Germinal center (tissue), 1 donor: Measurements from ENCODE around the gene INSM1.
"Not testable (repeated sequence)": the region's sequence is repeated elsewhere in the genome, so short reads cannot be mapped to it uniquely, and the experiment has no call there.

Source experiments
- DNase-seq: peaks from one replicate; pipeline ENCODE4 v3.0.0; 2012; ENCODE audit warnings: mixed read lengths, low spot score

INSM1 gene, protein sequence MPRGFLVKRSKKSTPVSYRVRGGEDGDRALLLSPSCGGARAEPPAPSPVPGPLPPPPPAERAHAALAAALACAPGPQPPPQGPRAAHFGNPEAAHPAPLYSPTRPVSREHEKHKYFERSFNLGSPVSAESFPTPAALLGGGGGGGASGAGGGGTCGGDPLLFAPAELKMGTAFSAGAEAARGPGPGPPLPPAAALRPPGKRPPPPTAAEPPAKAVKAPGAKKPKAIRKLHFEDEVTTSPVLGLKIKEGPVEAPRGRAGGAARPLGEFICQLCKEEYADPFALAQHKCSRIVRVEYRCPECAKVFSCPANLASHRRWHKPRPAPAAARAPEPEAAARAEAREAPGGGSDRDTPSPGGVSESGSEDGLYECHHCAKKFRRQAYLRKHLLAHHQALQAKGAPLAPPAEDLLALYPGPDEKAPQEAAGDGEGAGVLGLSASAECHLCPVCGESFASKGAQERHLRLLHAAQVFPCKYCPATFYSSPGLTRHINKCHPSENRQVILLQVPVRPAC

GRCh38 chr20:20367575-20368417 is at the start of gene INSM1:
INSM1 (plus strand) TSS chr20:20368104; CDS start chr20:20368268, 164 bp downstream.
- peak; percentile 57 for DNase-seq

DNA sequence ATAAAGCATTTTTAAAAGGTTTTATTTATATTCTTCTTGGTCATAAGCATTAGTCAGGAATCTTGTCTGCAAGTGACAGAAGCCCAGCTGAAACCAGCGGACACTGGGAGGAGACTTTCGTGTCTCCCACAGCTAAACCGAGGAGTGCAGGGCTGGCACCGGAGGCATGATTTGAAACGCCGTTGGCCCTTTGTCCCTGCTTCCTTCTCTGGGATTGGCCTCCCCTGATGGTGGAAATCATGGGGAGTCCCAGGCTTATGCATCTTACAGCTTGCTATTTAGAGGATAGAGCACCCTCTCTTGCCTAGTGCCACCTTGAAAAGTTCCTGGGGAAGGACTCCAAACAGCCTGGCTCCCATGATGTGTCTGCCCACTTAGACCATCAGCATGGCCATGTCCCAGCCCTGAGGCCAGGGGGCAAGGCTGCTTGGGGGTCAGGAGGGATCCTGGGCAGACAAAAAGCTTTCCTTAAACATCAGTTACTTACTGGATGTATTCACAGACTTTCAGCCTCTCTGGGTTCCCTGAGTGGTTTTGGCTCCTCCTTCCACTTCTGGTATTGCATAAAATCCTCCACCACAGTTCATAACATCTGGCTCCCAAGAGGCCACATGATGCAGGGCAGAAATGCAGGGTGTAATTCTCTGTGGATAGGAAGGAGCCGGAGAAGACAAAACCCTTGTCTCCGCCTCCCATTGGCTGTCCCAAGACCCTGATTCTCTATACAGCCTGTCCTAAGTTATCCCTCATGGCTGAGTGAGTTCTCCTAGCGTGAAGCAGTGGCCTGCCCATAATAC is 49.3 kb upstream of the INSM1 start:
- no peak for DNase-seq

DNA sequence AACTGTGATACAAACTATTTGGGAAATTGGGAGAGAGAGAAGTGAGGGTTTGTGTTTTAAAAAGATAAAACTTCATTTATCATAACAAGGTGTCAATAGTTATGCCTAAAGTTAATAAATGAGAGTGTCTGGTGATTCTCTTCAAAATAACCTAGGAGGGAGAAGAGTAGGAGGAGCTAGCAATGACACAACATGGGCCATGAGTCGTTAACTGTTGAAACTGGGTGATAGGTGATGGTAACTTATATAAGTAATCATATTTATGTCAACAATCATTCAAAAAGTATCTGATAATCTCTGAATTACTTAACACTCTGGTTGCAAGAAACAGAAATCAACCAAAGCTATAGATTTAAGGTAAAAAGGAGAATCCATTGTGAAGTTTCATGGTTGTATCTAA is 46.8 kb upstream of the INSM1 start:
- no peak for DNase-seq

GRCh38 chr20:20321917-20322316 is 46.0 kb upstream of the INSM1 start:
- no peak for DNase-seq

GRCh38 chr20:20322912-20323311 is 45.0 kb upstream of the INSM1 start:
- DNase-seq, result no peak

DNA sequence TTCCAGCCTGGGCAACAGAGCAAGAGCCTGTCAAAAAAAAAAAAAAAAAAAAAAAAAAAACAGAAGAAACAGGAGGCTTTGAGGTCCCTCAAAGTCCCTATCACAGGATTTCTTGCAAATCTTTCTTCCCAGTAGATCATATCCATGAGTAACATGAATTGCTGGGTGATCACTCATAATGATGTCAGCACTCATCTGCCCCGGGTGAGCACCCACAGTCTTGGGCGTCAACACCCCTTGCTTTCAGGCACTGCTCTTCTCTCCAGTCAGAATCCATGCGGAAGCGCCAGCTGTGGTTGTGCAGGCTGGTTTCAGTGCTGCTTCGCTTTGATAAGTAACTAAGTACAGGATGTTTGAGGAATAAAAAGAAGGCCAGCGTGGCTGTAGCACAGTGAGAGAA is 40.2 kb upstream of the INSM1 start:
- DNase-seq, result no peak

- DNase-seq, result no peak
Observed at GRCh38 chr20:20329564-20329963, 38.3 kb upstream of the INSM1 start.

DNA sequence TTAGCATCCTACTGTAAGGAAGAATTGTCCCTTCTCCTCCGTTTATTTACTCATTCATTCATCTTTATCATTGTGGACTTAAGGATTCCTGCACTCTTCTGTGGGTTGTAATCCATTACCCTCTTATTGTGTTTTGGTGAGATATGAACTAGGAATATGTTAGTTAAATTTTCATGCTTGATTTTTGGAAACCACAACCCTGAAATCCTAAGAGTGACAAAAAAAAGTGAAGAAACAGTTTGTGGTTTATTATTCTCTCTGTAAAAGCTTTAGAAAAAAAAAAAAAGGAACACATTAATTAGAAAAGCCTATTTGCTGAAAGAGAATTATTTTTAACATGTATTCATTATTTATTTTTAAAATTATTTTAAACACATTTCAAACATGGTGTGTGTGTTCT is 36.7 kb upstream of the INSM1 start:
- DNase-seq, result no peak

DNA sequence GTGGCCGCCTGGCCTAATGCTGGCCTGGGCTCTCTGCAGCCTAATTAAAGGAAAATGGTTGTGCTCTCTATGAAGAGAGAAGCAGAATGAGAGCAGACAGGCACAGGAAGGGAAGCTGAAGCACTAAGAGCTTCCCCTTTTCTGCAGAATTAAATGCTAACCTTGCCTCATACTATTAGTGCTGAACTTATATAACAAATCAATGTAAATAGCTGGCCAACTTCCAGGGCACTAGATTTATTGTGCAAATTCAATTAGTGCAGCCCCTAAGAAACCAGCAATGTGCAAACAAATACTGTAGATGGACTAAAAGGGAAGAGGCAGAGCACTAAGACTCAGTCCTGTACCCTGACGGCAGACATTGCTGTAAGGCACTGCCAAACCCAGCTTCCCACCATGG is 36.1 kb upstream of the INSM1 start:
- DNase-seq, result no peak

DNA sequence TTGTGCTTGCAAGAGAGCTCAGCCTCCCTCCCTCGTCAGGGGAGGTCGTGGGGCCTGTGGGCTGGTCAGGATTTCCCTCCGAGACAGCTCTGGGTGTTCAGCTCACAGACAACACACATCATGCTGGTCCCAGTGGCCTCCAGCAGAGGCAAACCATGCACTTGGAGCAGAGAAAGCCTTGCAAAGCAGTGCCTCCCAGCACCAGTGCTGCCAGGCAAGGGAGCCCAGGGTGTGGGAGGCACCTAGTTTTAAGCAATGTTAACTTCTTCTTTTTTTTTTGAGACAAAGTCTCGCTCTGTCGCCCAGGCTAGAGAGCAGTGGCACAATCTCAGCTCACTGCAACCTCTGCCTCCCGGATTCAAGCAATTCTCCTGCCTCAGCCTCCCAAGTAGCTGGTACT is 34.0 kb upstream of the INSM1 start:
- no peak for DNase-seq

DNA sequence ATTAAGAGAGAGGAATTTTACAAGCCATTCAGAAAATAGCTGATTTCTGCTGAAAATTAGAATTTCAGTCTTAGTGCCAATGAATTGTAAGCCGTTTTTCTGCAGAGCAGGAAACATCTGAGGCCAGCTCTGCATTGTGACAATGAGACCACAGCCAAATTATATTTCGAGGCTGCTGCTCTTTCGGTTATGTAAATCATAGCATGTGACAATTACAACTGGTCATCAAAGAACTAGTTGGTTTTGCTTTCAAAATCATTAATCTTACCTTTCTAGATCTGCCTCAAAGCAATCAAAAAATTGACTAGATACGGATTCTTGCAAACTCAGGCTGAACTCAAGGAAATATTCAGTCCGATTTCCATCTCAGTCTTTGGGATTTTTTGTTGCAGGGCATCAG is 33.4 kb upstream of the INSM1 start:
- no peak for DNase-seq

DNA sequence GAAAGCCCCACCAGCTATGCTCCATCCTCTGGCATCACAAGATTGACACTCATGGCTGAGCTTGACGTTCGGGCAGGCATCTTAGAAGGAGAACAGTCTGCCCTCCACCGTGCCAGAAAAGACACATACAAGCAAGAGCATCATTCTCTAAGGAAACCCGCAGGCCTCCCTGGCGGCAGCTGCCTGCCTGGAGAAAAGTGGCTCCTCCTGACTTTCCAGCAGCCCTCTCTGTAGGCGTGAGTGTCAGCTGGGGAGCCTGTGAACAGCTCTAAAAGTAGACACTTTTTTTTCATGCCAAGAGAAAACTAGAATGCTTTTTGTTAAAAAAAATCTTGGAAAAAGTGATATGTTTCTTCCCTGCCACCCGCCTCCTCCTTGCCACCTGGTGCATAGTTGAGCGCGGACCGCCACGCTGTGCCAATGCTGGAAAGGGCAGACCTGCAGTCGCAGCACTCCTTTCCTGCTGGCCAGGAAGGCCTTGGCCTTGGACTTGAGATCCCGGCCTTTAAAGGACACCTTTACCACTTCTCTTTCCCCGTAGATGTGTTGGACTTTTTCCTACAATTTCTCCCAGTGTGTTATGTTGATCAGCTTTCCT is 29.7 kb upstream of the INSM1 start:
- no peak for DNase-seq

- DNase-seq, result no peak
Observed at GRCh38 chr20:20340443-20340842, 27.5 kb upstream of the INSM1 start.

DNA sequence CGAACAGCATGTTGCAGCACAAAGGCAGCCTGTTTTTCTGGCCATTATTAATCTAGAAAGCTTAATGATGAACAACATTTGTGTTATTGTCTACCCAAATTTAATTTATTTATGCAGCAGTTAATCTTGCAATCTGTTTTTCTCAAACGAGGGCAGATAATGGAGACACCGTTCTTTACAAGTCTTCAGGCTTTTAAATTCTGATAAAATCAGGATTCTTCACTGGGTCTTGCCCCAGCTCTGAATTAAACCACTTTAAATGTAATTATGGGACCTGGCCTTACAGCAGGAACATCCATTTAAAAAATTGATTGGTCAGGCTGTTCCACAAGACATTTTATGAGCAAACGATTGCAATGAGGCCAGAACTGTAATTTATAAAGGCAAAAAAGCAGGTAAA is 26.5 kb upstream of the INSM1 start:
- no peak for DNase-seq

DNA sequence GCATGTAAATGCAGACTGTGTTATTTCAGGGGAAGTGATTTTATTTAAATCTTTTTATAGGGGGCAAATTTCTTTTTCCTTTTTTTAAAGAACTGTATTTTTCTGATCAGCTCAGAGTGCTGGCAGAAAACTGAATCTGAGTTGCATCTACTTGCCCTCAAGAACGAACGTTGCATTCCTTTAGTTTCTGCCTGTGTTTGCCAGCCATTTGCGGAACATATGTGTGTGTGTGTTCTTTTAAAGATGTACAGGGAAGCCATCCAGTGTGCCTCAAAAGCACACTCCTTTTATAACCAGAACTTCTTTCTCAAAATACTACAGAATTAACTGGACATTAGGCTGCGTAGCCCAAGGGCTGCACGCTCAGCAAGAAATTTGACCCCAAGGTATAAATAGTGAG is 25.8 kb upstream of the INSM1 start:
- DNase-seq, result no peak

DNA sequence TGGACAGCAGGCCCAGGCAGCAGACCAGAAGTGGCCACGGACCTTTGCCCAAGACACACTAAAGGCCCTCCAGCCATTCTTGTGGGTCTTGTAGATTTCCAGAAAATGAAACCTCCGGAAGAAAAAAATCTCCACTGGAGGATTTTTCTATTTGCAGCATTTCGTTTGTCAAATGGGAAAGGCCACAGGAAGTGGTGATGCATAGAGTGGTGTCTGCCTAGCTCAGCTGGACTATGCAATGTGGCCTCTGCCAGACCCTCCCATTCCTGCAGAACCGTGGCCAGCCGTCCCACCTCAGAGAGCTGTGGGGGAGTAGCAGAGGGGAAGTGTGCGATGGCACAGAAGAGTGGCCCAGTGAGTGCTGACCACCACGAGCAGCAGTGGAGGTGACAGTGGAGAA is 24.0 kb upstream of the INSM1 start:
- no peak for DNase-seq

- DNase-seq, result no peak
Observed at GRCh38 chr20:20344476-20344875, 23.4 kb upstream of the INSM1 start.

- no peak for DNase-seq
Observed at GRCh38 chr20:20353576-20353975, 14.3 kb upstream of the INSM1 start.

DNA sequence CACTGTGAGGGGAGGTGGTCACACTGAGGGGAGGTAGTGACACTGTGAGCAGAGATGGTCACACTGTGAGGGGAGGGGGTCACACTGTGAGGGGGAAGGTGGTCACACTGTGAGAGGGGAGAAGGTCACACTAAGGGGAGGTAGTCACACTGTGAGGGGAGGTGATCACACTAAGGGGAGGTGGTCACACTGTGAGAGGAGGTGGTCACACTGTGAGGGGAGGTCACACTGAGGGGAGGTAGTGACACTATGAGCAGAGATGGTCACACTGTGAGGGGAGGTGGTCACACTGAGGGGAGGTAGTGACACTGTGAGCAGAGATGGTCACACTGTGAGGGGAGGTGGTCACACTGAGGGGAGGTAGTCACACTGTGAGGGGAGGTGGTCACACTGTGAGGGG is 12.4 kb upstream of the INSM1 start:
- not testable (repeated sequence) for DNase-seq

DNA sequence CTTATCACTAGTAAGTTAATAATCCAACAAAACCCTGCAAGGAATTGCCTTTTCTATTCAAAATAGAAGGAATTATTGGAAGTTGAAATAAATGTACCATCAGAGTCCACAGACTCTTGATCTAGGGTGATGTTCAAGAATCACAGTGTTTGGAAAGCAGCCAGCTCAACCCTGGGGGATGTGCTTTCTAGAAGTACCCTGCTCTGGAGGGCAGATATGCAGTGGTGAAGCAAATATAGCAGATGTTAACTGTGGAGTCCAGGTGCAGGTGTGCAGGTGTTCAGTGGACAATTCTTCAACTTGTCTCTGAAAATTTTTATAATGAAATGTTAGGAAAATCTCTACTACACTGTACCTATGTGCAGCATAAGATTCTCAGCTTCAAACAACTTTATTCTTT is 9.1 kb upstream of the INSM1 start:
- no peak for DNase-seq

DNA sequence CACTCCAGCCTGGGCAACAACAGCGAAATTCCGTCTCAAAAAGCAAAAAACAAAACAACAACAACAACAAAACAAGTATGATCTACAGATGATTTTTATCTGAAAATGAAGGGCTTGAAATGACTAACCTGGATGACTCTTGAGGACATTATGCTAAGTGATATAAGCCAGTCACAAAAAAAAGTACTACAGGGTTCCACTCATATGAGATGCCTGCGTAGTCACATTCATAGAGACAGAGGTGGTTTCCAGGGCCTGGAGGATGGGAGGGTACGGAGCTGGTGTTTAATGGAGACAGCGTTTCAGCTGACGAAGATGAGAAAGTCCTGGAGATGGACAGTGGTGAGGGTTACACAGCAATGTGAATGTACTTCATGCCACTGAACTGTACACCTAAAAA is 8.3 kb upstream of the INSM1 start:
- no peak for DNase-seq

DNA sequence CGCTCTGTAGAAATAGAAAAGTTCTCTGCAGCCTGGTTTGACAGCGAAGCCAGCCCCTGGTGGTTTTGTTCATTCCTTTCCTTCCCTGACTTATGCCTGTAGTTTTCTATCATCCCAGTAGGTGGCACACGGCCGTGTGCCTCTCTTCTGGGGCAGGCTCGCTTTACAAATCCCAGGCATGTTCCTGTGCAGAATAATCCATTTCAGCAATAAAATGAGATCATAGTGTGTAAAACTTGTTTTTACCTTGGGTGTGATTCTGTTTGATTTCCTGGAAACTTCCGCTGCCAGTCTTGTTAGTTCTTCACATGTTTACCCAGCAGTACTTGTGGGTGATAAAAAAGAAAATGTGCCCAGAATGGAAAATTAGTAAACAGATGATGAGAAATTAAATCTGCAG is 7.4 kb upstream of the INSM1 start:
- peak; percentile 59 for DNase-seq
